Activated naive CD4-positive, alpha-beta T cell treated with anti-CD3 and anti-CD28 coated beads, Interleukin-2, amount 50 U/mL, for 72 hours (primary cell): ENCODE measurements around the gene CDK18. TPM values are rescaled to one million over a fixed set of nuclear protein-coding genes. Genes with fewer than 3 reads are reported as not detected.

ENCODE experiments used
- ATAC-seq, 2 donors: fragments of 150-1000 bp; cut with Tn5 transposase; 2 replicates each; pipeline ENCODE4 v1.10.0; 2021; ENCODE audit warnings: mild to moderate bottlenecking in 2 of 2, moderate library complexity in 2 of 2
- DNase-seq, 2 donors: peaks; one replicate each; pipeline ENCODE4 v3.0.0; 2021 to 2022; ENCODE audit warnings: low spot score in 2 of 2
- H3K27ac Mint-ChIP-seq, 2 donors: one replicate each; pipeline ENCODE4 v1.8.0; 2022; ENCODE audit warnings: mild to moderate bottlenecking in 2 of 2, mixed read lengths in 2 of 2
- H3K36me3 Mint-ChIP-seq, 2 donors: one replicate each; pipeline ENCODE4 v1.8.0; 2022; ENCODE audit warnings: mixed read lengths in 2 of 2
- H3K9me3 Mint-ChIP-seq, 2 donors: one replicate each; pipeline ENCODE4 v1.8.0; 2022; ENCODE audit warnings: mixed read lengths in 2 of 2
- total RNA-seq, 2 donors: library from RNA; stranded (reverse); gene quantifications; one replicate each; pipeline ENCODE4 v1.2.3, GENCODE V29; 2022

Gene CDK18
- total RNA-seq, 2 donors from 2014 or later: 5.9 to 7.9 TPM

DNA sequence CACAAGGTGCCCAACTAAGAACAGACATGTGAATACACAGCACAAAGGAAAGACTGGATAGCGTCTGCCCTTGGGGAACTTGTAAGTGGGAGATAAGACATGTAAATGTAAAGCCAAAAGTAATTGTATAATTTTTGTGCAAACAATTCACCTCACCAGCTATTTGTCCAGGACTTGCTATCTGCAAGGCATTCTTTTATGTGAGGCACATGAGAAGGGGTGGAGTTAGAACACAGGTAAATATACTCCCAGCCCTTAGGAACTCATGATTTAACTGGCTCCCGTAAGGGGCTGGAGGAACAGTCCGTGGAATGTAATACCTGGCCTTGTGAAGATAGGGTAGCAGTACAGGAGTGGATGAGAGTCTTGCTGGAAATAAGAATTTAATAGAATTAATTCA lies 61.3 kb downstream of the CDK18 start:
- ATAC-seq (no peak), DNase-seq (no peak)
- Mint-ChIP-seq H3K9me3 (peaks cover 0 to 2% of the 10 kb centered on the region in 2 donors), H3K36me3 (no peaks in the 10 kb centered on the region), H3K27ac (no peak overlapping the region)

- no peaks in the 10 kb centered on the region for H3K36me3 Mint-ChIP-seq
- no peak for DNase-seq
- ATAC-seq: no peak
- no peak overlapping the region for H3K27ac Mint-ChIP-seq
- H3K9me3 Mint-ChIP-seq: no peaks in the 10 kb centered on the region
Observed at GRCh38 chr1:205567716-205568115, 63.2 kb downstream of the CDK18 start.

DNA sequence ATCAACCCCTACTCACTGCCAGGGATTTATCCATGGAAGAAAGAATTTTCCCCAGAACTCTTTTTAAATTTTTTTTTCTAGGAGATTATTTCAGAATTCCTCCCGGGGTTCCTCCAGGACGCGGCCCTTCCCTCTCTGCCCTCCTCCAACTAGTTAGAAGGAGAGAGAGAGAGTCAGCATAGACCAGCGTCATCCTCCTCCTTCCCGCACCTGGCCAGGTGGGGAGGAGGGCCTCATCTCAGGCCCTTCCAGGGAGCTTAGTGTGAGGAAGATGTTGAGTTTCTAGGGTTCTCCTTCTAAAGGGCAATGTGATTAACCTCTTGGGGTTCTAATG lies 63.6 kb downstream of the CDK18 start:
- Mint-ChIP-seq H3K36me3 (no peaks in the 10 kb centered on the region), H3K9me3 (no peaks in the 10 kb centered on the region), H3K27ac (no peak overlapping the region)
- no peak for ATAC-seq
- DNase-seq: no peak

GRCh38 chr1:205568469-205569361 lies 64.2 kb downstream of the CDK18 start:
- peak in 1 of 2 donors; percentile 50 for ATAC-seq
- H3K36me3 Mint-ChIP-seq: no peaks in the 10 kb centered on the region
- no peak overlapping the region for H3K27ac Mint-ChIP-seq
- H3K9me3 Mint-ChIP-seq: no peaks in the 10 kb centered on the region
- DNase-seq: no peak

DNA sequence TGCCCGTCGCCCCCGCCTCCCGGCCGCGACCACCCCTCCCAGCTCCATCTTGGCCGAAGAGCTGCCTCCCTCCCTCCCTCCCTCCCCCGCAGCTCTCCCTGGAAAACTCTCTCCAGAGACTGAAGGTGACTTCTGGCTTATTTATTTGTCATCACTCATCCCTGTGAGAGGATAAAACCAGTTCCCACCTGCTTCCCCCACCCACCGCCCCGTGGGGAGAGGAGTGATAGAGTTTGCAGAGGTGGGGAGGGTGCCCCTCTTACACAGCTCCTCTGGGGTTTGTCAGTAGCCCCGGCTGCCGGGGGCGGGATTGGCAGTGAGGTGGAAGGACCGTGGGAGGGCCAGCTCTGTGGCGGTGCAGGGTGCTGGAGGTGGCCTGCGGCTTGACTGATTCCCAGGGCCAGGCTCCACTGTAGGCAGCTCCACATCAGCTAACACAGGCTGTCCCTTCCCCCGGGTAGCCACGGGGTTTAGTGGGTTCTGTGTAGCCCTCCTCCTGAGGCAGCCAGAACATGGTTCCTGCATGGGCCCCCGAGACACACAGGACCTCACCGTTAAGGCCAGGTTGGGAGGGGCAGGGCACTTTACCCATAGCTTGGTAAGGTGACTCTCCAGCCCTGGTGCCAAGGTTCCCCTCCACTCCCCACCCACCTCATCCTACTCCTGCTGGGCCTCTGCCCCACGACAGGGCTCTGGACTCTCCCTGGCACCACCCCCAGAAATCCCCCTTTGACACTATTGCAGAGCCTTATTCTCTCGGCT lies 65.1 kb downstream of the CDK18 start:
- ATAC-seq: no peak
- Mint-ChIP-seq H3K27ac (no peak overlapping the region), H3K9me3 (no peaks in the 10 kb centered on the region), H3K36me3 (no peaks in the 10 kb centered on the region)
- DNase-seq: no peak

GRCh38 chr1:205570173-205570501 lies 65.7 kb downstream of the CDK18 start:
- ATAC-seq (no peak), DNase-seq (no peak)
- Mint-ChIP-seq H3K36me3 (no peaks in the 10 kb centered on the region), H3K9me3 (no peaks in the 10 kb centered on the region), H3K27ac (no peak overlapping the region)

- Mint-ChIP-seq H3K36me3 (no peaks in the 10 kb centered on the region), H3K9me3 (no peaks in the 10 kb centered on the region), H3K27ac (no peak overlapping the region)
- DNase-seq (no peak), ATAC-seq (peak in 1 of 2 donors; percentile 83)
Observed at GRCh38 chr1:205570796-205571537, 66.5 kb downstream of the CDK18 start.

GRCh38 chr1:205571747-205572146 lies 67.3 kb downstream of the CDK18 start:
- H3K9me3 Mint-ChIP-seq: no peaks in the 10 kb centered on the region
- ATAC-seq (no peak), DNase-seq (no peak)
- H3K27ac Mint-ChIP-seq: no peak overlapping the region
- H3K36me3 Mint-ChIP-seq: no peaks in the 10 kb centered on the region

- ATAC-seq: no peak
- no peaks in the 10 kb centered on the region for H3K36me3 Mint-ChIP-seq
- H3K27ac Mint-ChIP-seq: no peak overlapping the region
- no peaks in the 10 kb centered on the region for H3K9me3 Mint-ChIP-seq
- no peak for DNase-seq
Observed at GRCh38 chr1:205572421-205572820, 68.0 kb downstream of the CDK18 start.

DNA sequence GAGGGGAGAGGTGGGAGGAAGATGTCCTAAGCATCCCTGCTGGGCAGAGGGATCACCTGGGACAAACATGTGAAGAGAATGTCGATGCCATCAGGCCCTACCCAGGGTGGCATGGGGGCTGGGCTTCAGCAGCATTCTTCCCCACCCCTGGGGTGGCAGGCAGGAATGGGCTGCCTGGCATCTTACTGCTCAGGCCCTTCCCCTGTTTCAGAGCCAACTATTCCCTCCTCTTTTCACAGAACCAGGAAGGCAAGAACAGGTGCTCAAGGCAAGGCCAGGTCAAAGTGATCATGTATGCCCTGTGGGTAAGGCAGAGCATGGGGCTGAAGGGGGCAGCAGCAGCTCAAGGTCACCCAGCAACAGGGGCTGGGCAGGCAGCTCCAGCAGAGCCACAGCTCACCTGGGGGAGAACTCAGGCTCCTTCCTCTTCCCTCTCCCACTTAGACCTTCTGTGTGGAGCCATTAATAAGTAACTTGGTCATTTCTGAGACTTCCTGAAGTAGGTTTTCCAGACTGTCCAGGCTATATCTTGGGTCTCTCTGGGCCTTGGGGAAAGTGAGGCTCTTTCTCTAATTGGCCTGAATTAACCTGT lies 70.9 kb downstream of the CDK18 start:
- H3K27ac Mint-ChIP-seq: no peak overlapping the region
- H3K9me3 Mint-ChIP-seq: no peaks in the 10 kb centered on the region
- H3K36me3 Mint-ChIP-seq: no peaks in the 10 kb centered on the region
- no peak for ATAC-seq
- no peak for DNase-seq

- Mint-ChIP-seq H3K9me3 (no peaks in the 10 kb centered on the region), H3K36me3 (no peaks in the 10 kb centered on the region), H3K27ac (no peak overlapping the region)
- DNase-seq: no peak
- no peak for ATAC-seq
Observed at GRCh38 chr1:205576011-205576410, 71.5 kb downstream of the CDK18 start.

DNA sequence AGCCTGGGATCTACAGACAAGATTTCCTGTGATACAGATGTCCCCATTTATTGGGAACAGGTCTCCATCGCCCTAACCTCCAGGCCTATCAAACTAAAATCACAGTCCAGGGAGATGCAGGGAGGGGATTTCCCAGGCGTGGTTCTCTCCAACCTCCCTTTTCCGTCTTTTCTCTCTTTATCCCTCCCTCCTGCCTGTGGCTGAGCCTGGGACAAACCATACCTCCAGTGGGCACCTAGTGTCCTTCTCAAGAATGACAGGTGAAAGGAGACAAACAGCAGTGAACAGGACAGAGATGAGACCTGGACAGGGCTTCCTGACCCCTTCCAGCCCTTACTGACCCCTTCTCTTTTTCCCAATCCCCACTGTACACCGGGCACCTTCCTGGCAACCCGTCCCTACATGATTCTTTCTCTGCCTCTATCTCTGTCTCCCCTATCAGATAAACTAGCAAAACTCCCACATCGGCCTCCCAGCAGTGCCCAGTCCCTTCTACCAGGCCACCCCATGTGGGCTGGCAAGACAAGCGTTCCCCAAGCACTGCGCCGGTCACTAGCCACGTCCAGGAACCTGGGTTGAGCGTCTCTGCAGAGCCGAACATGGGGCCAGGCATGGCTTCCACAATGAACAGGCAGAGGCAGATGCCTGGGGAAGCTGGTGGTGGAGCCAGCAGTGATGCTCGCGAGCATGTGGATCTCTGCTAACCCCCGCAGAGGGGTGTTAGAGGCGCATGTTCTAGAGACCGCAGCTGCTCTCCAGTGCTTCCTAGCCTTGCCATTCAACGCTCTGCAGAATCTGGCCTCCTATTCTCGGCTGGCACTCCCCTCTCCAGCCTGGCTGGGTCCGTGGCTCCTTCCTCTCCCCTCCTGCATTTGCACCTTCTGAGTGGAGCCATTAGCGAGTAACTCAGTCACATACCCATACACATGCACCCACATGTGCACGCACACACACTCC lies 72.6 kb downstream of the CDK18 start:
- Mint-ChIP-seq H3K27ac (no peak overlapping the region), H3K36me3 (no peaks in the 10 kb centered on the region), H3K9me3 (no peaks in the 10 kb centered on the region)
- no peak for ATAC-seq
- no peak for DNase-seq

DNA sequence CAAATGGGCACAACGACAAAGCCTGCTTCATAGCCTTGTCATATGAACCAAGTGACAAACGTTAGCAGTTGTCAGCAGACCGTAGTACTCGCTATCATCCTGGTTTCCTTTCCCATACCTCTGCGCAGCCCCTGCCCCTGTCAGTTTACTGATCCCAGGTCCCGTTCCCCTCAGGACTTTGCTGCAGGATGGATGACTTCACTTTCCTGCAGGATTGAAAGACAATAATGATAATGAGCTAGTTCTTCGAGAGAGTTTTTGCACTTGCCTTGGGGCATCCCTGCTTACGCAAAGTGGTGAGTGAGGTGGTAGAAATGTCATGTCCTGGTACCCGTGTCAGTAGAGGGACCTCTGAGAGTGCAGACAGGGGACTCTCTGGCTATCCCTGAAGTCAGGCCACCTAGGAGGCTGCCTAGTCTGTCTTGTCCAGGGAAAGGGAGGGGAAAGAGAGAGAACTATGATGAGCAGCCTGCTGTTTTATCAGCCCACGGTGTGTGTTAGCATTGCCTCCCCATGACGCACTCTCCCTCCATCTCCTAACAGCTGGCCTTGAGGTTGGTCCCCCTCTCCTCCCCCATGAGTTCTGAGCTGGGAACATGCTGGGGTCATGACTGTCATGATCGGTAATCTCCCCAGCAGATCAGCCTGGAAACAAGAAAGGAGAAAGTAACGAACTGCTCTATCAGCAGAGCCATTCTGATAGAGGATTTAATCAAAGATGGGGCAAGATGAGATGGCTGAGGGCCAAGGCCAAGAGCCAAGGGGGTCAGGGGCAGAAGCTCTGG lies 73.6 kb downstream of the CDK18 start:
- no peak overlapping the region for H3K27ac Mint-ChIP-seq
- no peaks in the 10 kb centered on the region for H3K36me3 Mint-ChIP-seq
- no peak for DNase-seq
- ATAC-seq: no peak
- no peaks in the 10 kb centered on the region for H3K9me3 Mint-ChIP-seq

DNA sequence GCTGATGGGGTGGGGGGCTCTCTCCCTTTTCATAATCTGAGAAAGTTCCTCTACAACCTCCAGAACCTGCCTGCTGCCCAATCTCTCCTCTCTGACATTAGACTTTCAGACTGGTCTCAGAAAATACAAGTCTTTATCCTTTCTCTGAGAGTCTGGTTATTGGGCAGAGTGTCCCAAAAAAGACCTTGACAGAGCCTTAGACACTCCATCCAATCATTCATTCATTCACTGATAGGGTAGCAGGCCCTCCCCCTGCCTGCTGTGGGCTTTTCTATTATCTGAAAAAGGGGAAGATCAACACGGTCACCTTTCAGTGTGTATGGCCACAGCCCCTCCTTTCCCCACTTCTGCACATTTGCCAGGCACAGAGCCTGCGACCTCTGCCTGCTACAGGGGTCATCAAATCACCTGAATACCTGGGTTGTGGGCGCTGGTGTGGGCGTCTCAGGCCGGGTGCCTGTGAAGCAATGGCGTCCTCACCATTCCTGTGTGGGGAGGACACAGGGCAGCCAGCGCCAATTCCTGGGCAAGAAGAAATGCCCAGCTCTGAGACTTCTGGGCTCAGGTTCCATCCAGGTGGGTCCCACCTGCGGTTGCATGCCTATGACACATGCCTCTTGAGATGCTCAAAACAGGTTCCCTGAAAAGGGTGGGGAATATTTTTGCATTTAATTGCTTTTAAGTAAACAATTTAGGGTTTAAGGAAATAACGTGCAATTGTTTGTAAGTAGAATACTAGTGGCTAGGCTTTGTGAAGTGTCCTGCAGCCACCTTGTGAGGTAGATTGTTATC lies 74.5 kb downstream of the CDK18 start:
- DNase-seq (peak in 1 of 2 donors; percentile 30), ATAC-seq (no peak)
- Mint-ChIP-seq H3K27ac (no peak overlapping the region), H3K36me3 (no peaks in the 10 kb centered on the region), H3K9me3 (no peaks in the 10 kb centered on the region)

- Mint-ChIP-seq H3K27ac (no peak overlapping the region), H3K9me3 (no peaks in the 10 kb centered on the region), H3K36me3 (no peaks in the 10 kb centered on the region)
- ATAC-seq (no peak), DNase-seq (peak in 1 of 2 donors; percentile 47)
Observed at GRCh38 chr1:205579711-205580110, 75.2 kb downstream of the CDK18 start.
